Activated T-cell treated with anti-CD3 and anti-CD28 coated beads for 48 hours (primary cell): ENCODE data around the gene TTC21A.

ENCODE experiments used
- DNase-seq: peaks from one replicate; pipeline ENCODE4 v3.0.0-alpha.2; 2020; ENCODE audit warnings: low read depth

TTC21A gene

DNA sequence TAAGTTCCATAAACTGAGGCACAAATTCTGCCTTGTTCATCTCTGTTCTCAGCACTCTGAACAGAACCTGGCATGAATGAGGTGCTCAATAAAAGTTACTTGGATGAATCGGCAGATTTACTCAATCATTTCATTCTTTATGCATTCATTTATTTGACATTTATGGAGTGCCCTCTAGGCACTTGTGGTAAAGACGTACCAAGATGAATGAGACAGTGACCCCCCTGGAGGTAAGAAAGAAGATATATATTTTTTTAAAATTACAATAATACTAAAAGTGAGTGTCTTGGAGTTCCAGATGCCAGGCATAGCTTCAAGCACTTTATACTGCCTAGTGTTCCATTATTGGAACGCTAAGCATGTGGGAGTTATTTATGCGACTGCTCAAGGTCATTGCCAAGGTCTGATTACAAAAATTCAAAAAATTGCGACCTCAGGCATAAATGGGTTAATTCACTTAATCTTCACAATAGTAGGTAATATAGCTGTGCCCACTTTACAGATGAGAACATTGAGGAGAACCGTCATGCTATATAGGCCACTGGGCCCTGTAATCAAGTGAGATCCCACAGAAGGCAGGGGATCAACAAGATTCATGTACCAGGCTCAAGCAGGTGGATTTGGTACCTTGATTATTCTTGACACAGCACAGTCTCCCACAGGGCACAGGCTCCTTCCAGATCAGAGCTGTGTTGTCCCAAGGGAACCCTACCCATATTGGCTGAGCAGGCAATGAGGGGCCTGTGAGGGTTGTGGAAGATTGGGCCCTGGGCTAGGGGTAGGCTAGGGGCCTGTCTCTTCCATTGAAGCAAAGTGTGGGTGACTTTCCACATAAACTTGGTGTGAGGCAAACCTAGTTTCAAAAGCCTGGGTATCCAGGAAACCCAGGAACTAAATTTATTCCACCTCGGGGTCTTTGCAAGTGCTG, 74.2 kb downstream of the TTC21A start:
- DNase-seq, result no peak

DNA sequence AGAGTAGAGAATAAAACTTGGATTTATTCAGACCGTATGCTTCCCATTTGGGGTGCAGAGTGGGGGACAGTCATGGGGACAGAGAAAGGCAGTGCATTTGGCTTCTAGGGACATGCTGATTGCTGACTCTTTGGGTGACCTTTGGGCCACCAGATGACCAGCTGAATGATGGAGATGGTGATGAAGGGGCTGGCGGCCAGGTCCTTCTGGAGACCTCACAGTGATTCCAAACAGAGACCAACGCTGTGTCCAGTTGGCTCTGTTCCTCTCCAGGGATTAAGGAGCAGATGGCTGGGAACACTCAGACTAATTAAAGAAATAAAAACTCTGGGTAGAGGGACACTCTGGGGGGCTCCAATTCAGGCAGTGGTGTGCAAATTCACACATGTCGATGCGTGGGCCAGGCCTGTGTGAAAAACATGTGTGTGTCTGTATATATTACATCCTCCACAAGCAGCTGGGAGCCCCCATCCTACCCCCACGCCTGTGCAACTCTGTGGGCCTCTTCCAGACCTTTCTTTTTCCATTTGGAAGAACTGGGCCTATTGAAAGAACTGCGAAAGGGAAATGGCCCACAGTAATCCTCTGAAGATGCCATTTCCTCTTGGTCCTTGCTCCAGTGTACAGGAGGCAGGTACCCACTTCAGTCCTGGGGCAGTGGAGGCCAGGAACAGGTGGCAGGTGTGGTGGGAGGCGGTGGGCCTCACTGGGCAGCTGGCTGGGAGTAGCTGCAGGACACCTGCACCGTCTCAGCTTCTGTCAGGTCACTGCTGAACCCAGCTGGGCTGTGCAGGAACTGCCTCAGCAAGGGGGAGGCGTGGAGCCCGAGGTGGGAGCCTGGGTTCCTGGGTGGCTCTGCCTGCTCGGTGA, 76.0 kb downstream of the TTC21A start:
- no peak for DNase-seq

DNA sequence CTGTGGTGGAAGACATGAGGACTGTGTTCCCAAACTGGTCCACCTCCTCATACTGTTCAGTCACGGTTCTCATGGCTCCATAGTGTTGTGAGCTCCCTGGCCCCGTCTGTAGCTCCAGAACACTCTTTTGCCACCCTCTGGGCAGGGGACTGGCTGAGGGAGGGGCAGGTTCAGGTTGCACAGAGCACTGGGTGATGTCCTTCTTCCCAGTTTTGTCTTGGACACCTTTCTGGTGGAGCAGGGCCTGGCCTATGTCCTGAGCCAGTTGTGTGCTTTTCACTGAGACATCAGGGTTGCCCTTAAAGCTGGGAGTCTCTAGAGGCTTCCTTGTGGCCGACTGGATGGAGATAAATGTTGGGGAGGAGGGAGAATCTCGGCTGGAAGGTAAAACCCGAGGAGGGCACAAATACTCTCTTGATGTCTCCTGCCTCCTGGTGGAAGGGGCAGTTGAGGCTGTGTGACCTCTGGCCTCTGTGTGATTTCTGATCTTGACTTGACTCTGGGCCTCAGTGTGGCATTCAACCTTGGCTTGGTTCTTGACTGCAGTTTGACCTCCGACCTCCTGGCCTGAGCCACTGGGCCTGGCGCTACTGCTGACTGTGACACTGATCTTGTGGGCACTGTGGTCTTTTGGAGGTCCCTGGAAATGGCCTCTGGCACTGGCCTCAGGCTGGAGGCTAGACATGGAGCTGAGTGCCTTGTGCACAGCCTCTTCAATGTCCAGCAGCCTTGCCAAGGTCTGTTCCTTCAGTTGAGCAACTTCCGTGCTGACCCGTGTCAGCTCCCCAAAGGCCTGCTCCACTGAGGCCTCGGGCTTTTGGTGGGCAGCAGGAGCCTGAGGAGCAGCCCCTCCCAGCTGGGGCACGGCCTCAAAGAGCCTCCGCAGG, 76.8 kb downstream of the TTC21A start:
- DNase-seq, result no peak

DNA sequence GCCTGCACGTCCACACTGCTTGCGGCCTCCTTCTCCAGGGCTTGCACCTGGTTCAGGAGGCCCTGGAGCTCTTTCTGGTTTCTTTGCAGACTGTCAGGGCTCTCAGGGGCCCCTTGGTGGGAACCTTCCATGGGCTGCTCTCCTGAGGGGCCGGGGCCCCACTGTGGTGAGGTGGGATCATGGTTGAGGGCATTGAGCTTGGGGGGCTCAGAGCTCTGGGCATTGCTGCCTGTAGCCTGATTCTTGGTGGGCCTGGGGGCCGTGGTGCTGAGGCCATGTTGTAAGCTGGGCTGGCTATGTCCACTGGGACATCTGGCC, 77.4 kb downstream of the TTC21A start:
- DNase-seq, result no peak

DNA sequence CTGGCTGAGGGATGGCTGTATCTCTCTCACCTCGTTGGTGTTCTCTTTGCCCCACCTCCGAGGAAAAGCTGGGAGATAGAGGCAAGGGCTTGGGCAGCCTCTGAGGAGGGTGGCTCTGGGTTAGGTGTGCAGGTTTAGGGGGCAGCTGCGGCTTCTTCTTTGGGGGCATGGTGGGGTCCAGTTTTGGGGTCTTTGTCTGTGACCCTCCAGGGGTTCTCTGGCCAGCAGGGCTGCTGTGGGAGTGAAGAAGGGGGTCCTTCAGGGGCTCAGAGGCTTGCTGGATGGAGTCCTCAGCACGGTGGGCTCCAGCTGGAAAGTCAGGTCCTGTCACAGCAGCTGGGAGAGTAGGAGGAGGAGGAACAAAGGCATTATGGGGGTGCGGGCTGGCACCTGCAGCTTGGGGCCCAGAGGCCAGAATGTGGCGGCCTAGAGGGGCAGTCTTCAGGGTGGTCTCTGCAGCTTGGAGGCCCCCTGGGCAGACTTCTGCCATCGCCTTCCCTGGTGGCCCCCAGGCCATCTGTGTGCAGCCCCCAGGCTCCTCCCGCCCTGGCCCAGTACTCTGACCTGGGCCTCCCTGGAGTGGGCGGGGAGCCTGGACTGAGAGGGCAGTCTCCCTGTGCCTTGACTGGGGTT, 78.0 kb downstream of the TTC21A start:
- no peak for DNase-seq

DNA sequence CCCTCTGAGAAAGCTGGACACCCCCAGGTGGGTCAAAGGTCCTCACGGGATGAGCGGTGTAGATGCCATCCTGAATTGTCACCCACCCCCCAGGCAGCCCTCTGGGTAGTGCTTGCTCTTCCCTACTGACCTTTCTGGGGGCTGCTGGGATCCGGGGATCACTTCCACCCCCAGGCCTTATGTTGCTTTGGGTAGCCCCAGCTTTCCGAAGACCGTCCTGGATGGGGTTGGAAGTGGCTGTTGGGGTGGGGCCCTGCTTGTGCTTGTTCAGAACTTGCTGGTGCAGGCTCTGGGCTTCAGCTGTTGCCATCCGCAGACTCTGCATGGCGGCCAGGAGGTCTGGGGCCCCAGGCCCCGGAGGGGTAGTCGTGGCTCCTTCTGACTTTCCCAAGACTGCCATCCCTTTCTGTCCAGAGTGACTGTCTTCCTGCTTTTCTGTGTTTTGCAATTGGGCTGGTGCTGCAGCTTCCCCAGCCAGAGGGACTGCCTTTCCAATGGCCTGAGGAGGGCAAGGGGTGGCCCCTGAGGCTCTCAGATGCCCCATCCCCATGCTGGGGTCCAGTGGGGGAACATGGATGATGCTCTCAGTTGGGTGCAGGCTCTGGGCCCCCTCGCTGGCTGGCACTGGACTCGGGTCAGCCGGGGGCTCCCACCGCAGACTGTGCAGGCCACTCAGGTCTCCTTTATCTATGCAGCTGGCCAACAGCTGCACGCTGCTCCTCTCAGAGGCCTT, 78.6 kb downstream of the TTC21A start:
- no peak for DNase-seq

DNA sequence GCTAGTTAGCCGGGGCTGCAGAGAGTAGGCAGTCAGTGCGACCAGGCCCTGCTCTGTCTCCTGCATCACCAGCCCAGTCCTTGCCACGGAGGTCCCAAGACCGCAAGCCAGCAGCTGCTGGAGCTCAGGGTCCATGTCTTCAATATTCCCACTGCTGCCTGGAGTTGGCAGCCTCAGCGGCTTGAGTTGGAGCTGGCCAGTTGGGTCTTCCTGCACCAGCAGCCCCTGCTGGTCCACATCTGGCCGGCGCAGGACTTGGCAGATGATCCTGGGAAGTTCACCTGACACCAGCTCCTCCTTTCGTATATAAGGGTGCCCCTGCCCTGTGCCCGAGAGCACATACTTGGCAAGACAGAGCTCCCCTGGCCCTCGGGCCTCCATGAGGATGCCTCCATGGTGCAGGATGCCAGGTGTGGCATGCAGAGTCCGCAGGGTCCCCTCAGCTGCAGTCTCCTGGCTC, 79.2 kb downstream of the TTC21A start:
- DNase-seq, result no peak

DNA sequence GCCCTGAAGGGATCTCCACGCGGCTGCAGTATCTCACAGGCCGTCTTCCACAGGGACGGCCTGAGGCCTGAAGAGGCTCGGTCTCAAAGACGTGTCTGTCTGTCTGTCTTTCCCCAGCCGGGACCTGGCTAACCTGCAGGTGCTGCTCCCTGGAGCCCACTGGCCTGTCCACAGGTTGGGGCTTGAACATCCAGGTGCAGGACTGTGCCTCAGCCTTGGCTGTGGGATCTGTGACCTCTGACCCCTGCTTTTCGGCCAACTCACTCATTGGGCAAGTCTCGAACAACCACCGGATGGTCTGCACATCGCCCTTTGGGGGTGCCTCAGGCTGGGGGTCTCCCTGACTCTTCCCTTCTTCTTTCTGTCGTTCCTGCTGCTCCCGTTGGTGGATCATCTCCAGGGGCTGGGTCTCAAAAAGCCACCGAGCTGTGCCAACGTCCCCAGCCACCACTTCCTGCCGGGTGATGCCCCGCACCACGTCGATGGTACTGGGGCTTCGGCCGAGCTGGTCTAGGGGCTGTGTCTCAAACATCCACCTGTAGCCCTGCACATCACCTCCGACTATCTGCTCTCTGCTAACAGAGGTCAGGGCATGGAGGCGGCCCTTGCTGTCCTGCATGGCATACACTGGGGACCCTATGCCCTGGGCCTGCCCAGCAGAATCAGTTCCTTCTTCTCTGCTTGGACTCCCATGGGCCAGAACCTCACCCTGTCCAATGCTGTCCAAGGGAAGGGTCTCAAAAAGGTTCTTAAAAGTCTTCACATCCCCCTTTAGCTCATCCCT, 80.1 kb downstream of the TTC21A start:
- no peak for DNase-seq
